Kidney (tissue), 14 donors: ENCODE measurements around the gene DIAPH1. TPM values are rescaled to one million over a fixed set of nuclear protein-coding genes. Genes with fewer than 3 reads are reported as not detected.

Source experiments
- DNase-seq, 5 donors: peaks; one replicate each; pipeline ENCODE4 v3.0.0-alpha.2; 2013 to 2020
- FAIRE-seq: peaks from 2 replicates; lab custom pipeline; 2012; peaks lifted over from hg19 to GRCh38; lab: Jason Lieb, UNC
- H3K27ac ChIP-seq, 2 donors: one replicate each; pipeline ENCODE4 v1.7.0; 2013; ENCODE audit warnings: low read depth in 2 of 2, low read length in 2 of 2, inconsistent platforms in 1 of 2
- H3K27me3 ChIP-seq: one replicate; pipeline ENCODE4 v1.7.1; 2013; ENCODE audit warnings: low read length, inconsistent platforms; ENCODE audit not compliant: control insufficient read depth, insufficient read depth
- H3K36me3 ChIP-seq, 3 donors: one replicate each; pipeline versions ENCODE4 v1.7.0 to v1.7.1; 2013; ENCODE audit warnings: low read length in 3 of 3, control low read depth in 1 of 3, inconsistent platforms in 1 of 3; ENCODE audit not compliant: insufficient read depth in 3 of 3, control insufficient read depth in 2 of 3
- H3K4me1 ChIP-seq, 3 donors: one replicate each; pipeline versions ENCODE4 v1.7.0 to v1.7.1; 2013; ENCODE audit warnings: low read length in 3 of 3, inconsistent platforms in 1 of 3, low read depth in 1 of 3; ENCODE audit not compliant: control insufficient read depth in 2 of 3, insufficient read depth in 2 of 3
- H3K4me3 ChIP-seq, 3 donors: one replicate each; pipeline versions ENCODE4 v1.7.0 to v1.8.1; 2013; ENCODE audit warnings: low read length in 3 of 3, control low read depth in 1 of 3, inconsistent platforms in 1 of 3
- H3K9ac ChIP-seq, 3 donors: one replicate each; pipeline versions ENCODE4 v1.7.0 to v1.7.1; 2013; ENCODE audit warnings: low read length in 3 of 3, control low read depth in 1 of 3, inconsistent platforms in 1 of 3
- H3K9me3 ChIP-seq, 3 donors: one replicate each; pipeline versions ENCODE4 v1.7.0 to v1.7.1; 2013; ENCODE audit warnings: low read length in 3 of 3, control low read depth in 1 of 3, inconsistent platforms in 1 of 3; ENCODE audit not compliant: control insufficient read depth in 2 of 3, insufficient read depth in 1 of 3
- intact Hi-C: fragments of 100-400 bp; cut with DNase I; formaldehyde crosslinking; loops from one replicate; pipeline ENCODE4 v1.11.1; 2022
- polyA plus RNA-seq: library from polyadenylated mRNA; stranded (reverse); fragments of 350-450 nt; fragmentation: Illumina TruSeq; extraction: RNeasy Lipid Tissue Mini Kit (QIAGEN cat#74804); gene quantifications from one replicate; pipeline ENCODE4 v1.2.3, GENCODE V29; 2014; ENCODE audit warnings: low read depth, low replicate concordance; ENCODE audit not compliant: insufficient read depth
- total RNA-seq: library from RNA; stranded (reverse); fragmentation: NEBNext Ultra II Directional; extraction: Animal tissue kit (Norgen Biotek cat#: 25700); gene quantifications from one replicate; pipeline ENCODE4 v1.2.1, GENCODE V29; 2021
- TF ChIP-seq, protein P1 (sequence below): IDR thresholded peaks from 3 replicates; pipeline ENCODE4 v1.5.1; 2012; ENCODE audit warnings: mild to moderate bottlenecking, moderate library complexity, borderline replicate concordance; ENCODE audit not compliant: insufficient read depth; ENCODE audit errors: extremely low read depth
- donor health status: control.
- donor health status: control.
- donor health status: control.
- donor health status: control.
- donor health status: control.
- donor health status: DM: yes; HTN: yes; CAD: no.
- donor health status: Normal renal cell carcinoma (clear cell type).

The DIAPH1 gene
- total and polyA plus RNA-seq, 2 donors from 2014 or later = 60.6 to 156 TPM

DNA sequence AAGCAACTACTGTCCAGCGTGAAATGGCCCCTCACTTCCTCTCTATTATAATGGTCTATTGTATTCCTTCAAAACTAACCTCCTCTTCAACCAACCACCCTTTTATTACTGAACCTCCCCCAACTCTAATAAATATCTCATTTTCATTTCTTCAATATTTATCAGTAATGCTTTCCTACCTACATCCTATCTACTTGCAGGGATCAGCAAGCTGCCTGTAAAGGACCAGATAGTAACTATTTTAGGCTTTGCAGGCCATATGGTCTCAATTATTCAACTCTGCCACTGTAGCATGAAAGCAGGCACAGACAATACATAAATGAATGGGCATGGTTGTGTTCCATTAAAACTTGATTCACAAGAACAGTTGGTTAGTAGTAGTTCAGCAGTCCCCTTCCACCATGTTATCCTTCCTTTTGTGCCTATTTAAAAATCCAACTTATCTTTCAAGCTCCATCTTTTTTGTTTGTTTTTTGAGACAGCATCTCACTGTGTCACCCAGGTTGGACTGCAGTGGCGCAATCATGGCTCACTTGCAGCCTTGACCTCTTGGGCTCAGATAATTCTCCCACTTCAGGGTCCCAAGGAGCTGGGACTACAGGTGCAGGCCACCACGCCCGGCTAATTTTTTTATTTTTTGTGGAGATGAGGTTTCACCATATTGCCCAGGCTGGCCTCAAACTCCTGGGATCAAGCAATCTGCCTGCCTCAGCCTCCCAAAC is 84.1 kb downstream of the DIAPH1 start:
- peaks cover 0 to 15% (median 3%) of the 10 kb centered on the region in 3 donors for H3K36me3 ChIP-seq
- no peaks in the 10 kb centered on the region for H3K27me3 ChIP-seq
- no peak for DNase-seq
- no peak overlapping the region for H3K27ac ChIP-seq
- no peaks in the 10 kb centered on the region for H3K4me1 ChIP-seq
- no peak overlapping the region for H3K9ac ChIP-seq
- TF ChIP-seq, protein P1, sequence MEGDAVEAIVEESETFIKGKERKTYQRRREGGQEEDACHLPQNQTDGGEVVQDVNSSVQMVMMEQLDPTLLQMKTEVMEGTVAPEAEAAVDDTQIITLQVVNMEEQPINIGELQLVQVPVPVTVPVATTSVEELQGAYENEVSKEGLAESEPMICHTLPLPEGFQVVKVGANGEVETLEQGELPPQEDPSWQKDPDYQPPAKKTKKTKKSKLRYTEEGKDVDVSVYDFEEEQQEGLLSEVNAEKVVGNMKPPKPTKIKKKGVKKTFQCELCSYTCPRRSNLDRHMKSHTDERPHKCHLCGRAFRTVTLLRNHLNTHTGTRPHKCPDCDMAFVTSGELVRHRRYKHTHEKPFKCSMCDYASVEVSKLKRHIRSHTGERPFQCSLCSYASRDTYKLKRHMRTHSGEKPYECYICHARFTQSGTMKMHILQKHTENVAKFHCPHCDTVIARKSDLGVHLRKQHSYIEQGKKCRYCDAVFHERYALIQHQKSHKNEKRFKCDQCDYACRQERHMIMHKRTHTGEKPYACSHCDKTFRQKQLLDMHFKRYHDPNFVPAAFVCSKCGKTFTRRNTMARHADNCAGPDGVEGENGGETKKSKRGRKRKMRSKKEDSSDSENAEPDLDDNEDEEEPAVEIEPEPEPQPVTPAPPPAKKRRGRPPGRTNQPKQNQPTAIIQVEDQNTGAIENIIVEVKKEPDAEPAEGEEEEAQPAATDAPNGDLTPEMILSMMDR = no peak
- H3K9me3 ChIP-seq = no peaks in the 10 kb centered on the region
- no peak for FAIRE-seq
- intact Hi-C loops = no loop called here
- H3K4me3 ChIP-seq = no peak overlapping the region

DNA sequence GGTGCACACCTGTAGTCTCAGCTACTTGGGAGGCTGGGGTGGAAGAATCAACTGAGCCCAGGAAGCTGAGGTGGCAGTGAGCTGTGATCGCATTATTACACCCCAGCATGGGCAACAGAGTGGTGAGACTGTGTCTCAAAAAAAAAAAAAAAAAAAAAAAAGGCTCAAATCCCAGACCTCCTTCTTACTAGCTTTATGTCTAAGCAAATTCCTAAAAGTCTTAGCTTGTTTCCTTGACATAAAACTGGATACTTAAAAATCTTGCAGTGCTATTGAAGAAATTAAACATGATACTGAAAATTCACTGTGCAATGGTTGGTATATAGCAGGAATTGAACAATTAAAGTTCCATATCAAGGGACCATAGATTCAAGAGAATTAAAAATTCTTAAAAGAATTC is 84.9 kb downstream of the DIAPH1 start:
- TF ChIP-seq, protein P1 = no peak
- intact Hi-C loops = no loop called here
- no peak for FAIRE-seq

DNA sequence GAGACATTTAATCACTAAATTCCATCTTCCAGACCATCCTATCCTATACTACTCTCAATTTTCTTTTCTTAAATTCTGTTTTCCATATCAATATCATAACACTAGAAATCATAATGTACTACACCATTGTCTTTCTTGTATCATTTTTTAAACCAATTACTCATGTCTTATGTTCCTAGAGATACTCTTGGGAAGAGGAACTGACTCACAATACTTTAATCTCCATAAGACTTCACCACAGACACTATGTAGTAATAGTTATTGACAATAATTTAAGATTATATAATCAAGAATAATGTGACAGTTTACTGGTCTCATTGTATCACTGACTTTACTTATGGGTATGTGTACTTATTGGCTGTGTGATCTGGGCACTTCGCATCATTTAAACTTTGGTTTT is 86.1 kb downstream of the DIAPH1 start:
- Histone ChIP-seq H3K9me3 (no peaks in the 10 kb centered on the region), H3K36me3 (peaks cover 2 to 33% (median 17%) of the 10 kb centered on the region in 3 donors), H3K4me1 (peaks cover 0 to 2% (median 0%) of the 10 kb centered on the region in 3 donors), H3K27me3 (no peaks in the 10 kb centered on the region), H3K9ac (no peak overlapping the region), H3K4me3 (no peak overlapping the region), H3K27ac (no peak overlapping the region)
- no peak for FAIRE-seq
- DNase-seq = no peak
- intact Hi-C loops = no loop called here
- TF ChIP-seq, protein P1 = no peak

More for the DNA sequence above, 84.9 kb downstream of the DIAPH1 start:
- Histone ChIP-seq H3K4me3 (no peak overlapping the region), H3K27ac (no peak overlapping the region), H3K27me3 (no peaks in the 10 kb centered on the region), H3K36me3 (peaks cover 2 to 21% (median 9%) of the 10 kb centered on the region in 3 donors), H3K9me3 (no peaks in the 10 kb centered on the region), H3K9ac (no peak overlapping the region), H3K4me1 (no peaks in the 10 kb centered on the region)
- DNase-seq = no peak

DNA sequence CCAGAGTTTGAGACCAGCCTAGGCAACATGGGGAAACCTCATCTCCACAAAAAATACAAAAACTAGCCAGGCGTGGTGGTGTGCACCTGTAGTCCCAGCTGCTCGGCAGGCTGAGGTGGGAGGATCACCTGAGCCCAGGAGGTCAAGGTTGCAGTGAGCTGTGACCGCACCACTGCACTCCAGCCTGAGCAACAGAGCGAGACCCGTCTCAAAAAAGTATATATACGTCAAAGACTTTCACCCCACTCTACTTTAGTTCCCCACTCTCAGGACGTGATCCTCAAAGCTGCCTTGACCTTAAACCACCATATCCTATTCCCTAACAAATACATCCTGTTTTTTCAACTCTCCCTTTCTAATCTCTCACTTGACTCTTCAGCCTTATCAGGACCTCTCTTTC is 88.9 kb downstream of the DIAPH1 start:
- intact Hi-C loops = no loop called here
- Histone ChIP-seq H3K4me1 (peaks cover 2 to 6% (median 6%) of the 10 kb centered on the region in 3 donors), H3K9ac (no peak overlapping the region), H3K27me3 (no peaks in the 10 kb centered on the region), H3K36me3 (peaks cover 4 to 40% (median 25%) of the 10 kb centered on the region in 3 donors), H3K9me3 (no peaks in the 10 kb centered on the region), H3K27ac (peak overlapping the region in 1 of 2 donors; percentile 47), H3K4me3 (no peak overlapping the region)
- DNase-seq (peak in 1 of 5 donors; percentile 1), FAIRE-seq (no peak)
- TF ChIP-seq, protein P1 = no peak
